ENCODE measurements around the gene SAFB. TPM values are rescaled to one million over a fixed set of nuclear protein-coding genes. Genes with fewer than 3 reads are reported as not detected.

The SAFB gene
- total RNA-seq, 4 donors from 2014 or later: 40.5 to 80.1 (median 59.2) TPM

- H3K4me1 ChIP-seq: peaks cover 6 to 44% (median 8%) of the 10 kb centered on the region in 3 donors
- peaks cover 21 to 74% (median 43%) of the 10 kb centered on the region in 3 donors for H3K36me3 ChIP-seq
- no peak overlapping the region for H3K4me3 ChIP-seq
- H3K27me3 ChIP-seq: no peaks in the 10 kb centered on the region
- DNase-seq: no peak
- intact Hi-C loops (cut with DNase I): no loop called here
- TF ChIP-seq CTCF (IDR thresholded peaks at IDR 0.05) (no peak), POLR2A (IDR thresholded peaks at IDR 0.05) (no peak)
- WGBS, 2 donors: 78 to 84% methylated on average over 2 of the region's 2 CpGs
- no peaks in the 10 kb centered on the region for H3K9me3 ChIP-seq
- no peak overlapping the region for H3K27ac ChIP-seq
Measured at GRCh38 chr19:5644037-5644436, 21.2 kb downstream of the SAFB start.

- no peak for TF ChIP-seq CTCF (IDR thresholded peaks at IDR 0.05)
- TF ChIP-seq POLR2A (IDR thresholded peaks at IDR 0.05): no peak
- WGBS, 2 donors: 85 to 90% methylated on average over 5 of the region's 5 CpGs
- Histone ChIP-seq H3K9me3 (no peaks in the 10 kb centered on the region), H3K27me3 (no peaks in the 10 kb centered on the region), H3K36me3 (peaks cover 27 to 84% (median 52%) of the 10 kb centered on the region in 3 donors), H3K4me3 (no peak overlapping the region), H3K27ac (no peak overlapping the region), H3K4me1 (peaks cover 6 to 32% (median 8%) of the 10 kb centered on the region in 3 donors)
- DNase-seq: no peak
- intact Hi-C loops (cut with DNase I): no loop called here
Measured at GRCh38 chr19:5645409-5645808, 22.5 kb downstream of the SAFB start.

GRCh38 chr19:5646703-5647102 lies 23.8 kb downstream of the SAFB start:
- peaks cover 35 to 93% (median 63%) of the 10 kb centered on the region in 3 donors for H3K36me3 ChIP-seq
- no peaks in the 10 kb centered on the region for H3K9me3 ChIP-seq
- 91 to 97% methylated on average over 4 of the region's 4 CpGs for WGBS, 2 donors
- TF ChIP-seq CTCF (IDR thresholded peaks at IDR 0.05): no peak
- no peak for TF ChIP-seq POLR2A (IDR thresholded peaks at IDR 0.05)
- H3K4me1 ChIP-seq: peaks cover 0 to 19% (median 0%) of the 10 kb centered on the region in 3 donors
- H3K27me3 ChIP-seq: no peaks in the 10 kb centered on the region
- no peak for DNase-seq
- H3K4me3 ChIP-seq: no peak overlapping the region
- H3K27ac ChIP-seq: no peak overlapping the region
- intact Hi-C loops (cut with DNase I): no loop called here

GRCh38 chr19:5648464-5648863 lies 25.6 kb downstream of the SAFB start:
- Histone ChIP-seq H3K27me3 (no peaks in the 10 kb centered on the region), H3K36me3 (peaks cover 49 to 93% (median 67%) of the 10 kb centered on the region in 3 donors), H3K4me1 (peaks cover 0 to 2% (median 0%) of the 10 kb centered on the region in 3 donors), H3K9me3 (no peaks in the 10 kb centered on the region), H3K27ac (no peak overlapping the region), H3K4me3 (no peak overlapping the region)
- WGBS, 2 donors: 84 to 95% methylated on average over 11 of the region's 11 CpGs
- no peak for DNase-seq
- intact Hi-C loops (cut with DNase I): no loop called here
- no peak for TF ChIP-seq CTCF (IDR thresholded peaks at IDR 0.05)
- TF ChIP-seq POLR2A (IDR thresholded peaks at IDR 0.05): no peak

- Histone ChIP-seq H3K27me3 (no peaks in the 10 kb centered on the region), H3K4me1 (no peaks in the 10 kb centered on the region), H3K36me3 (peaks cover 57 to 93% (median 73%) of the 10 kb centered on the region in 3 donors), H3K27ac (no peak overlapping the region), H3K4me3 (no peak overlapping the region), H3K9me3 (no peaks in the 10 kb centered on the region)
- DNase-seq: no peak
- intact Hi-C loops (cut with DNase I): no loop called here
- TF ChIP-seq POLR2A (IDR thresholded peaks at IDR 0.05) (no peak), CTCF (IDR thresholded peaks at IDR 0.05) (no peak)
- WGBS, 2 donors: 92% methylated on average over 4 of the region's 5 CpGs; no CpG with 5 or more reads in 1 of the 2 donors
Measured at GRCh38 chr19:5651361-5651760, 28.5 kb downstream of the SAFB start.

Measured in esophagus squamous epithelium (tissue), 5 donors.